Vagina (tissue), 2 donors: ENCODE results near the gene TNIP2.

Experiments used
- POLR2AphosphoS5 ChIP-seq, 2 donors: sonication (generic); formaldehyde crosslinking; IDR thresholded peaks; one replicate each; pipeline ENCODE4 v1.9.0; 2017; ENCODE audit warnings: antibody characterized with exemption in 2 of 2, mild to moderate bottlenecking in 2 of 2, low read depth in 1 of 2; ENCODE audit not compliant: insufficient read depth in 1 of 2
- TF ChIP-seq, protein P1 (sequence below), 3 experiments: fragments of 450-650 bp in 2 of 3; fragments of 200-600 bp in 1 of 3; sonication (generic) in 1 of 3; IDR thresholded peaks; one replicate each; pipeline ENCODE4 v1.5.1; 2017 to 2019; ENCODE audit warnings: antibody characterized with exemption in 3 of 3, mild to moderate bottlenecking in 2 of 3, moderate library complexity in 2 of 3

DNA sequence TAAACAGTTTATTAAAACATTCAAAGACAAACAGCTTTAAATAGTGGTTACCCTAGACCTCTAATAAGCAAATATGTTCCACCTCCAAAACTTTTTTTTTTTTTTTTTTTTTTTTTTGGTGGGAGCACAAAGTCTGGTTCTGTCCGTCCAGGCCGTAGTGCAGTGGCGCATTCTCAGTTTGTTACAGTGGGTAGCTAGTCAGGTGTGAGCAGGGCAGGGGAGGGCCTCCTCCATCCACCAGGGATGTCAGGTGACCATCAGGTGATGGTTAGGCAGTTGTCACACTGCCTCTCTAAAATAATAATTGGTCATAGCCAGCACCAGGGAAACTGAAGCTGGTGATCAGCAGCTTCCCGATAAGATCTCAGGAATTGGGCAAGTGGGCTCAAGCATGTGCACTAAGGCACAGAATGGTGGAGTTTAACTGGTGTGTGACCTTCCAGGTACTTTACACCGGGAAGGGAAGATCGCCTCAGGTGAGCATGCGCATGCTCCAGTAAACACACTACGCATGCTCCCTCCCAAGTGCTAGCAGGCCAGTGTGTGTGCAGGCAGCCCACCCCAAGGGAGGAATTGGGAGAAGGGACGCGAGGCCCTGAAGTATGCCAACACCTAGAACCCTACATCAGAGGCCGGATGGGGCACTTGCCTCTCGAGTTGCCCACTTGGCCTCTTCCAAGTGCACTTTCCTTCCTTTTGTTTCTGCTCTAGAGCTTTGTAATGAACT, 27.2 kb downstream of the TNIP2 start:
- TF ChIP-seq POLR2AphosphoS5 (IDR thresholded peaks at IDR 0.05; ENCODE audit: insufficient read depth in 1 of 2, low read depth in 1 of 2), result no peak
- TF ChIP-seq, protein P1, sequence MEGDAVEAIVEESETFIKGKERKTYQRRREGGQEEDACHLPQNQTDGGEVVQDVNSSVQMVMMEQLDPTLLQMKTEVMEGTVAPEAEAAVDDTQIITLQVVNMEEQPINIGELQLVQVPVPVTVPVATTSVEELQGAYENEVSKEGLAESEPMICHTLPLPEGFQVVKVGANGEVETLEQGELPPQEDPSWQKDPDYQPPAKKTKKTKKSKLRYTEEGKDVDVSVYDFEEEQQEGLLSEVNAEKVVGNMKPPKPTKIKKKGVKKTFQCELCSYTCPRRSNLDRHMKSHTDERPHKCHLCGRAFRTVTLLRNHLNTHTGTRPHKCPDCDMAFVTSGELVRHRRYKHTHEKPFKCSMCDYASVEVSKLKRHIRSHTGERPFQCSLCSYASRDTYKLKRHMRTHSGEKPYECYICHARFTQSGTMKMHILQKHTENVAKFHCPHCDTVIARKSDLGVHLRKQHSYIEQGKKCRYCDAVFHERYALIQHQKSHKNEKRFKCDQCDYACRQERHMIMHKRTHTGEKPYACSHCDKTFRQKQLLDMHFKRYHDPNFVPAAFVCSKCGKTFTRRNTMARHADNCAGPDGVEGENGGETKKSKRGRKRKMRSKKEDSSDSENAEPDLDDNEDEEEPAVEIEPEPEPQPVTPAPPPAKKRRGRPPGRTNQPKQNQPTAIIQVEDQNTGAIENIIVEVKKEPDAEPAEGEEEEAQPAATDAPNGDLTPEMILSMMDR (IDR thresholded peaks at IDR 0.05), result no peak
